HL-60/S4 treated with phorbol 12-myristate 13-acetate at 8.2 ng/mL for 4 days and 3 days (cell line): ENCODE data around the gene GDPGP1.
"Not testable (repeated sequence)": the region's sequence is repeated elsewhere in the genome, so short reads cannot be mapped to it uniquely, and the experiment has no call there.

Experiments used
- in situ Hi-C: fragments of 300-500 bp; cut with MboI; formaldehyde crosslinking; loops from 2 replicates; pipeline ENCODE4 v1.15.0; 2022; ENCODE audit warnings: low sequenced_read_pairs

Gene GDPGP1, protein sequence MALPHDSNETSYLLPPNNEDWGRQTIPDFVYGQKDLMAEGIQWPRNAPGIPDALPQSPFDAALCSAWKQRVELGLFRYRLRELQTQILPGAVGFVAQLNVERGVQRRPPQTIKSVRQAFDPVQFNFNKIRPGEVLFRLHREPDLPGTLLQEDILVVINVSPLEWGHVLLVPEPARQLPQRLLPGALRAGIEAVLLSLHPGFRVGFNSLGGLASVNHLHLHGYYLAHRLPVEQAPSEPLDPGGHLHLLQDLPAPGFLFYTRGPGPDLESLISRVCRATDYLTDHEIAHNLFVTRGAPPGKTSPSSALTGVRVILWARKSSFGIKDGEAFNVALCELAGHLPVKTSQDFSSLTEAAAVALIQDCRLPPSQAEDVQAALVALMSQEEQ

DNA sequence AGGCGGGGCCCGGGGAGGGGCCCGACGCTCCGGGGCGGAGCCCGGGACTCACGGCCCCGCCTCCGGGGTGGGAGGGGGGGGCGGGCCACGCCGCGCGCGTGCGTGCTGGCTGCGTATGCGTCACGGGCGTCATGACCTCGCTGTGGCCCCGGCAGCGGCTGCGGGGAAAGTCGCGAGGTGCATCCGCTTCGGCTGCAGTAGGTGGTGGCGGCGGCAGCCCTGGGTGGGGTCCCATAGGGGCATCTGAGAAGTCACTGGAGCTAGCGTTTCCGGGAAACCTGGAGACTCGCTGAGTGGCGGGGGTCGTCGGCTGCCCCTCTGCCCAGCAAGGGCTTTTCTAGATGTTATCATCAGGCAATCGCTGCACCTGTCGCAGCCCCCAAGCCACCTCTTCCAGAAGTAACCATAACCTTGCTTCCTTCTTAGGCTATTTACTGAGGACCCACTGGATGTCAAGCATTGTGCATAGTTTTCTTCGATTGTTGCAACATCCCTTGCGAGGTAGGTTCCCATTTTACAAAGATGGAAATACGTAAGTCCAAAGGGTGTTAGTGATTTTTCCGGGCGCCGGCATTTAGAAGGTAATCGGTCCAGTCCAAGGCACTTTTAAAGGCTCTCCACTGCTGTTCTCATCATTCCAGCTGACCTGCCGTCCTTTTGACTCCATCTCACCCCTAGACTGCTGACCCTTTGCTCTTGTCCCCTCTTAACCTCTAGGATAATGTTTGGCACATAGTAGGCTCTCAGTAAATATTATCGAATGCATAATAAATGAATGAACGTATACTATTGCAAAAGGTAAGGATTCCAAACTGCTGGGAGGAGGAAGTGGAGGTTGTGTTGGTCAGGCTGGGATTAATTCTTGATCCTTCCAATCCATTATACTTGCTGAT lies at the start of gene GDPGP1:
Gene GDPGP1, plus strand, starts transcription at position 114 of the 893 bp plus-strand sequence. CDS start 6,700 bp downstream, outside the sequence.
- in situ Hi-C loops, result no loop called here

DNA sequence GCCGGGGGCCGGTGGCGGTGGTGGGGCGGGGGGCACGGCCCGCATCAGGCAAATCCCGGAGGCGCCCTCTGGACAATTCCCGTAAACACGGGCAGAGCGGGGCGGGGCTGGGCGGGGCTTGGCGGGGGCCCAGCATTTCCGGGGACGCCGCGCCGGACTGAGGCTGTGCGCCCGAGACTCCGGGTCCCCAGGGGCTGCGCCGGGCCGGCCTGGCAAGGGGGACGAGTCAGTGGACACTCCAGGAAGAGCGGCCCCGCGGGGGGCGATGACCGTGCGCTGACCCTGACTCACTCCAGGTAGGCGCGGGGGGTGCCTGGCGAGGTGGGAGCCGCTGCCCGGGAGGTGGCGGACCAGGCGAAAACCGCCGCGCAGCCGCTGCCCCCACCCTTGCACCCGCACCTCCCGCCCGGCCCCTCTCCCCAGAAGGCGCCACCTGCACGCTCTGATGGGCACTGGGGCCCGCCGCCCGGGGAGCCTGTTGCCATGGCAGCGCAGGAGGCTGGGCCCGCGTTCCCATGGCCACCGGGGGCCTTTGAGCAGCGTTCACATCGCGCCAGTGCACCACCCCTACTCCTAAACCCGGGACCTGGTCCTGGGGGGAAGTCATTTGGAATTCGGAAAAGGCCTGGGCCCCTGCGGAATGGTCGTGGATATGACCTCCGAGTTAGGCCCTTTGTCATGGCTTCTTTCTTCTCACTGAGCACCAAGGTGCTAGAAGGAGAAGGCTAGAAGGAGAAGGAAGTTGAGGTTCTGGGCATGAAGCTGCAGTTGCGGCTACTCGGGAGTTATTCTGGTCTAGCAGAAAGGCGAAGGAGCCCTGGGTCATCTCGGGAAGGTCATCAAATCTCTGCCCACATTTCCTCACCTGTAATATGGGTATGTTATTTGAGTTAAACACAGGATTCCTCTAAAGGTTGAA lies 49.0 kb upstream of the GDPGP1 start:
- in situ Hi-C loops, result no loop called here

DNA sequence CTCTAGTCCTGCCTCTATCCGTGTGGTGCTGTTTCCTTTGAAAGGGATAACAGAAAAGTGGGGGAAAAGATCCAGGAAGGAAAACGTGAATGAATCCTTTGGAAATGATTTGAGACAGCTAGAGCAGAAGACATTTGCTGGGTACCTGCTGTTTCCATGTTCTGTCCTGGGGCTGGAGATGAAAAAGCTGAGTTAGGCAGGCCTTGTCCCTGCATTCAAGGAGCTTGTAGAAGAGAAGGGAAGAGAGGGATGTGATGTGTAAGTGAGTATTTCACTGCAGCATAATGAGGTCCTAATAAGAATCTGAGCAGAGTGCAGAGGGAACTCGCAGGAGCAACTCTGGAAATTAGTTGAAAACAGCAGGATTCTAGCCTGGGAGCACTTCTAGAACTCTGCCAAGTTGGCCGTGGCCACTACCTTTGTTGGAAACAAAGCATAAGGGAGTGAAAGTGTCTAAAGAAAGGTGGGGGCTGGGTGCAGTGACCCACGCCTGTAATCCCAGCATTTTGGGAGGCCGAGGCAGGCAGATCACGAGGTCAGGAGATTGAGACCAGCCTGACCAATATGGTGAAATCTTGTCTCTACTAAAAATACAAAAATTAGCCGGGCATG lies 46.6 kb upstream of the GDPGP1 start:
- in situ Hi-C loops, result no loop called here

DNA sequence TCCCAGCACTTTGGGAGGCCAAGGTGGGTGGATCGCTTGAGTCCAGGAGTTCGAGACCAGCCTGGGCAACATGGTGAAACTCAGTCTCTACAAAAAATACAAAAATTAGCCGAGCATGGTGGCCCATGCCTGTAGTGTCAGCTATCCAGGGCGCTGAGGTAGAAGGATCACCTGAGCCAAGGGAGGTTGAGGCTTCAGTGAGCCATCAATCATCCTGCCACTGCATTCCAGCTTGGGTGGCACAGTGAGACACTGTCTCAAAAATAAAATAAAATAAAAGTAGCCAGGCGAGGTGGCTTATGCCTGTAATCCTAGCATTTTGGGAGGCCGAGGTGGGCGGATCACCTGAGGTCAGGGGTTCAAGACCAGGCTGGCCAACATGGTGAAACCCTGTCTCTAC lies 45.9 kb upstream of the GDPGP1 start:
- in situ Hi-C loops, result not testable (repeated sequence)

DNA sequence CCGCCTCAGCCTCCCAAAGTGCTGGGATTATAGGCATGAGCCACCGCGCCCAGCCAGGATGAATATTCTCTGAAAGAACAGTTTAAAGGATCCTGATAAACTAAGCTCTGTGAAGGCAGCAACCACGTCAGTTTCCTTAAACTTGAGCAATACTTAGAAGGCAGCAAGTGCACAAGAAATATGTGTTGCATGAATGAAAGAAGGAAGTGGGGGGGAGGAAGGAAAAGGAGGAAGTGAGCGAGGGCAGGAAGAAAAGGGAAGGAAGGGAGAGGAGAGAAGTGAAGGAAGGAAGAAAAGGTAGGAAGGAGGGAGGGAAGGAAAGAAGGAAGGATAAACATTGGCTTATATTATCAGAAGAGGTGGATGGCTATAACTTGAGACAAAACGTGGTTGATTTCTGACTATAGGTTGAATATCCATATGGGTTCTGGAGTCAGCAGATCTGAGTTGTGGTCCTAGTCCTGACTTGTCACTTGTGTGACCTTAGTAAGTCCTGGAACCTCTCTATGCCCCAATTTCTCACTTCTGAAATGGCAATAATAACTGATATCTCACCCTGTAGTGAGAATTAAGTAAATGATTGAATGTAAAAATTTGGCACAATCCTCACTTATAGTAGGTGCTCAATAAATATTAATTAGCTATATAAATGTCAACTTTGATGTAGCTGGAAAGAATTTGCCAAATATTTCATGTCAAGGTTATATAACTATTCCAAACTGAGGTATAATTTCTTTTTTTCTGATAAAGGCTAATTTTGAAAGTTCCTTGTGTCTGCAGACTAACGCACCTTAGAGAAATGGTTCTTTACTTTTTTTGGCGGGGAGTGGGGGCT lies 44.9 kb upstream of the GDPGP1 start:
- in situ Hi-C loops, result no loop called here

DNA sequence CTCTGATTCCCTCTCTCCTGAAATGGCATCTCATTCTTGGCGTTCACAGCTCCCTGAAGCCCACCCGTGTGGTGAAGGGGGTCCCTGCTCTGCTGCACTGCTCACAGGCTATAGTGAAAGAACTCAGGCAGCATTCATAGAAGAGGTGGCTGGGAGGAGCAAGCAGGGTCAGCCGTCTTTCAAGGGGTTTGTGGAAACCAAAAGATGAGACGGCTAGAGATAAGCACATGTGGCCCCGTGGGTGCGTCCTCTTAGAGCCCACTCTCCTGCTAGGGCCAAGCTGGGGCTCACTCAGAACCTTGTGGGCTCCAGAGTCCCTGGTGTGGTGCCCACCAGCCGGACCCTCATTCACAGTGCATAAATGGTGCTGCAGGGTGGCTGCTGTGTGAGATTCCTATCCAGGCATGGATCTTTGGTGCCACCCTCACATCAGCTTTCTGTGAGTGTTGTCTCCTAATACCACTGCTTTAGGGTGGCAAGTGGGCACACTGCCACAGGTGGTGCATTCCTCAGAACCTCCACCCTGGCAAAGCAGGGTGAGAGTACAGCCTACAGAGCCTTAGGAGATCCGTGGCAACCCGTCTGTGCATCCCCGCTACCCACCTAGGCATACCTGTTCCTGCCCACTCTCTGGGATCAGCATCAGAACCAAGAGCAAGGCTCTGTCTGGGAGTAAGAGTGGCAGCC lies 44.1 kb upstream of the GDPGP1 start:
- in situ Hi-C loops, result no loop called here

DNA sequence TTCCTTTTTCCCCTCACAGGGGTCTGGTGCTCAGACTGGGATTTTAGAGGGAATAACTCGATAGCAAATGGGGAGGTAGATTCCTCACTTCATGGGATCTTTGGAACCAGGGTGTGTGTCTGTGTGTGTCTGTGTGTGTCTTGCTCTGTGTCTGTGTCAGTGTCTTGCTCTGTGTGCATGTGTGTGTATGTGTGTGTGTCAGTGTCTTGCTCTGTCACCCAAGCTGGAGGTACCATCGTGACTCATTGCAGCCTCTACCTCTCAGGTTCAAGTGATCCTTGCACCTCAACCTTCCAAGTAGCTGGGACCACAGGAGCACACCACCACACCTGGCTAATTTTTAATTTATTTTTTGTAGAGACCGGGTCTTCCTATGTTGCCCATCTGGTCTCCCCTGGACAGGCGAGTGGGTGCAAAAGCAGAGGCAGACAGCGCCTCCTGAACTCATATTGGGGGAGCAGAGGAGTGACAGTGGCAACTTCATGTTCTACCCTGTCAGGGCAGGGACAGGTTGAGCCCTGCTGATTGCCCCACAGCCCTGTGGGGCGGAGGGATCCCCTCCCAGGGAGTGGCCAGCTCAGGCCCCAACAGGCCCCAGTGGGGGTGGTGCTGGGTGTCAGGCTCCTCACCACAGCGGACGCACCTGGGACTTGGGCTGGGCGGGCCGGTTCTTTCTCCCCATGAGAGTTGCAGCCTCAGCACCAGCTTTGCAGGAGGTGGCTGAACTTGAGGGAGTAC lies 43.2 kb upstream of the GDPGP1 start:
- in situ Hi-C loops, result no loop called here

DNA sequence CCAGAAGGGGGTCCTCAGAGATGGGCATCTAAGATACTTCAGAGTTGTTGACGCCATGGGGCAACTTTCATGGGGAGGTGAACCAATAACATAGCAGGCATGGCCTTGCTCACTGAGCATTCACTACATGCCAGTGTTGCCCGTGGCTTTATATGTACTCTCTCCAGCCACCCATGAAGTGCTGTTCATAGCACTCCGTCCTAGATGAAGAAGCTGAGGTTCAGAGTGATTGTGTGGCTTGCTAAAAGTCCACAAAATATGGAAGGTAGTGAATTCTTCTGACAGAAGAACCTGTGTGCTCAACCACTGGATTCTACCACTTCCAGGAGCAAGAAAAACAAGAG lies 42.7 kb upstream of the GDPGP1 start:
- in situ Hi-C loops, result no loop called here

DNA sequence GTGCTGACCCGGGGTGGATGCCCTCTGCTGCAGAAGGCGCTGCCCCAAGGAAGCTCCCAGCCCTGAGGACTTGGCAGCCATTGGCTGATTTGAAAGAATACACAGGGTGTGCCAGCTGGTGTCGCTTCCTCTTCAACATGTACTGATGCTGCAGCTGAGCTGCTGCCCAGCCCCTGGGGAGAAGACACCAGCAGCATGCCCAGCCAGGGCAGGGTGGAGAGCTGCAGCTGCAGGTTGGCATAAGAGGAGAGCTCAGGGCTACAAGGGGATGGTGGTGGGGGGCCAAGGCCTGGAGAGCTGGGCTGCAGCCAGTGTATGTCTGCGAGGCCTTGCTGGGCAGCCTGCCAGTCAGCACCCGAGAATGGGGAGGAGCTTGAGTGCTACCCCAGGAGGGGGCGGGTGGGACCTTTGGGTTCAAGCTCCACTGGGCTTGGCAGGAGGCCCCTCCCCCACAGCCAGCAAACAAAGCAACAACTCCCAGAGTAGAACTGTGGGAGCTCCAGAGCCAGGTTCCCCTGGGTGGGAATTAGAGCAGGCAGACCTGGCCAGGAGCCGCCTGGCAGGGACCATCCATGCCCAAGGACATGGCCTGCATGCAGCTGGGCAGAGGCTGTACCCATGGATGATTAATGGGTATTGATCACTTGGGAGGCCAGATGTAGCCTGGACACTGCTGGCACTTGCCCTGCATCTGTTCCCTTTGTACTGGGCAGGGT lies 42.1 kb upstream of the GDPGP1 start:
- in situ Hi-C loops, result no loop called here

DNA sequence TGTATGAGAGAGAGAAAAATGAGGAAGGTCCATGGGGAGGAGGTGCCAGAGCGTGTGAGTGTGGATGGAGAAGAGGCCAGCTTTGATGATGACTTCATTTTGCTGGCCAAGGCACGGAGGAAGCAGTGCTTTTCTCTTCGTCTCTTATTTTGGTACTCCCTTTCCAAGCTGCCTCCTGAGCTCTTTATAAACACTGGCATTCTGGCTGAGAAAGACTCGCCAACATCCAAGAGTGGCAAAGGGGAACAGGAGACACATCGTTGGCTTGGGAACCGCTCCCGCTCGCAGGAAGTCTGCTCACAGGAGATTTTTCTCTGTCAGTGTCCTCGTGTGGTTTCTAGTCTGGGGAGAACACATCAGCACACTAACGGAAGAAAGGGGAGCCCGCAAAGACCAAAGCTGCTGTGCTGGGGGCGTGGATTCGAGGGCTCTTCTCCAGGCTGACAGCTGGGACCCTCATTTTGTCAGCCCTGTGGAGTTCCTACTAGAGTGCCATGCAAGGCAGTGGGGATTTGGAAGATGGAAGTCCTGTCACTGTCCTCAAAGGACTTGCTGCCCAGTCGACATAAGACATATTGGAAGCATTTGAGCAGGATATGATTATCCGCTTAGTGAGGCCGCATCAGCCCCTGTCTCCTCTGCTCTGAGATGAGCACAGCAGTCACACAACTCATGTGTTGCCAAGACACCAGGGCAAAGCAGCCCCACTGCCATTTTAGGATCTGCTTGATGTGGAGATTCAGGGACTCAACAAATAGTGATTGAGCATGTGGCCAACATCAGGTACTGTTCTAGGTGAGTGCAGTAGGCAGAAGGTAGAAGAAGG lies 40.8 kb upstream of the GDPGP1 start:
- in situ Hi-C loops, result no loop called here

DNA sequence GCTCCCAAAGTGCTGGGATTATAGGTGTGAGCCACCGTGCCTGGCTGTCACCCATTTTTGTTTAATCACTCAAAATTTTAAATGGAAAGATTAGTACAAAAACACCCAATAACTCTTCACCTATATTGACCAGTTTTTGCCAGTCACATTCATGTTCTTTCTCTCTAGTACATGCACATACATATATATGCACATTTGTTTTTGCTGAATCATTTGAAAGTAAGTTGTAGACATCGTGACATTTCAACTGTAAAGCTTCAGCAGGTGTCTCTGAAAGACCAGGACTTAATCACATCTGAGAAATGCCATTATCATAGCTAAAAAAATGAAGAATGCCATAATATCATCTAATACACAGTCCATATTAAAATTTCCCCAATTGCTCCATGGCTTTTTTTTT lies 39.4 kb upstream of the GDPGP1 start:
- in situ Hi-C loops, result no loop called here

DNA sequence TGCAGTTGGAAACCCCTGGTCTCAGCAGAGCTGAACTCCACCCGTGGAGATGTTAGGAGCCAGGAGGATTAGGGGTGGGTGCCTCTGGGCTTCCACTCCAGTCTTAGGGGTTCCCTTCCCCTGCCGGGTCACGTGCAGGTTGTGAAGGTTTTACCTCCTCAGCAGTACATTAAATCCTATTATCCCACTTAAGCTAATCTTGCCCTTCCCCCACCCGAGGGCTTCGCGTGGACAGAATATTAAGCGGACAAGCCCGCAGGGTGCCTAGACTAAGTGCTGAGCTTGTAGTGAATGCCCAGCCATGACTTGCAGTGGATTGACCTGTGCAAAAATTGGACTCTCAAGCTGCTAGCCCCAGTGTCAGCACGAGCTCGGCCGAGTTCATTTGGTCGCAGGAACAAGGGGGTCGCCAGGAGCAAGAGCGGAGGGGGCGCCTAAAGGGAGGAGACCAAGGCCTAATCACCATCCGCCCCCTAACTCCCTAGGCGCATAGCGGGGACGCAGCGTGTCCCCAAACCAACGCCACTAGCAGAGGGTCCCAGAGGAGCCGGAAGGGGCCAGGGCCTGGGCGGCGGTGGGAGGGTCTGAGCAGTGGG lies 33.4 kb upstream of the GDPGP1 start:
- in situ Hi-C loops, result no loop called here

DNA sequence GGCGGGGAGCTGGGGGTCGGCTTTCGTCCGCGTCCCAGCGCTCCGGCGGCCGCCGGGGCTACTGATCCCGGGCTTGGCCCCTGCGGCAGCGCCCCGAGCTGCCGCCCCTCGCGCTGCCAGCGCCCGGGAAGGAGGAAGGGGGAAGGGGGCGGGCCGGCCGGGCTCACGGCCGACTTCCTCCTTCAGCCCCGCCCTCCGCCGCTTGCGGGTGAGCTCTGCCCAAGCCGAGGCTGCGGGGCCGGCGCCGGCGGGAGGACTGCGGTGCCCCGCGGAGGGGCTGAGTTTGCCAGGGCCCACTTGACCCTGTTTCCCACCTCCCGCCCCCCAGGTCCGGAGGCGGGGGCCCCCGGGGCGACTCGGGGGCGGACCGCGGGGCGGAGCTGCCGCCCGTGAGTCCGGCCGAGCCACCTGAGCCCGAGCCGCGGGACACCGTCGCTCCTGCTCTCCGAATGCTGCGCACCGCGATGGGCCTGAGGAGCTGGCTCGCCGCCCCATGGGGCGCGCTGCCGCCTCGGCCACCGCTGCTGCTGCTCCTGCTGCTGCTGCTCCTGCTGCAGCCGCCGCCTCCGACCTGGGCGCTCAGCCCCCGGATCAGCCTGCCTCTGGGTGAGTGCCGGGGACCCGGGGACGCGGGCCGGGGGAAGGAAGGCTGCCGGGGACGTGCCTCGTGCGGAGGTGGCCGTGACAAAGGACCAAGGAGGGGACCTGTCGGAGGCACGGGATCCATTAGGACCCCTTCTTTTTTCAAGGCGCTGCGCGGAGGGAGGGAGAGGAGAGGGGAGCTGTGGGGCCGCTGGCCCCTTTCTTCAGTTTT lies 32.7 kb upstream of the GDPGP1 start, which contains the start of gene SEMA4B:
Gene SEMA4B, plus strand, starts transcription at position 201 of the 814 bp plus-strand sequence. Its CDS starts 249 bp downstream, at position 450.
- in situ Hi-C loops, result no loop called here

DNA sequence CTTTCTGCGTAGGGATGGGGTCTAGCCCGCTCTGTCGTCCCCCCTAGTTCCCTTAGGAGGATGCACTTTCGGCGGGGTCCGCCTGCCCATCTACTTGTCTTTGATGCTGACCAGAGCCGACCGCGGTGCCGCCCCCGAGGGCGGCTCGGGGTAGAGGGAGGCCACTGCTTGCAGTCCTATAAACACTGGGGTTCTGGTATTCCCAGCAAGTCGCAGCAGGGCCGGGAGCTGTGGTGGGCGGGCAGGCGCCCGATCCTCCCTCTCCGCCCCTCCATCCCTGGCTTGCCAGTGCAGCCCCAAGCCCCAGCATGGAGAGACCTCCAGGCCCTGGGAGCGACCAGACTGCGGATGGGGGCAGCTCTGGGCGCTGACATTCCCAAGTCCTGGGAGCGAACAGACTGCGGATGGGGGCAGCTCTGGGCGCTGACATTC lies 32.0 kb upstream of the GDPGP1 start:
- in situ Hi-C loops, result no loop called here

DNA sequence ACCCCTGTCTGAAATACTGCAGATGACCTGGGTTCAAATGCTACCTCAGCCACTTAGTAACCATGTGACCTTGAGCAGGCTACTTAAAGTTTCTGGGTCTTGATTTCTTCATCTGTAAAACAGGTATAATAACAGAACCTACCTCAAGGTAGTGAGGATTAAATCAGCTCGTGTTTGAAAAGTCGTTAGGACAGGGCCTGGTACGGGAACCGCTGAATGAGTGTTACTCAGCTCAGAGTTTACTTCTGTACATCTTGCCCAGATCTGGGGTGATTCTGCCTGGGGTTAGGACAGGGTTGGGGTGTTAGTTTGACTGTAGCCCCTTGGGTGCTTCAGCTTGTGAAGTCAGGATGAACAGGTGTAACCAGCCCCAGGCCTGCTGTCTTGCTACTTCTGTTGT lies 31.1 kb upstream of the GDPGP1 start:
- in situ Hi-C loops, result no loop called here

DNA sequence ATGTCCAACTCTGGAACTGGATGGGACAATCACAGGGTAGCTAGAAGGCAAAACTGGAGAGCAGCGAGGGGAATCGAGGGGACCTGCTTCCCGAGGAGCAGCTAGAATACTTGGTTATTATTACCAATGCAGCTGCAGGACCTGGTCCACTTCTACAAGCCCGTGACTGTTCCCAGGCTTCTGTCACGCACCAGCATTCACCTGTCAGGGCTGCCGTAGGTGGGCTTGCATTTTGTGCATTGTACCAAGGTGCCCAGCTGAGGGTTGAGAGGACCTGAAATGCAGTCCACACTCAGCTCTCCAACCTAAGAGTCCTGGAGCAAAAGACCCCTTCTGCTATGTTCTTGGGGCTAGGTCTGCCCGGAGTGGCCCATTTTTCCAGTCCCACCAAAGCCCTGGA lies 30.5 kb upstream of the GDPGP1 start:
- in situ Hi-C loops, result no loop called here
